ENCODE data around the gene FAM193B.

The FAM193B gene

GRCh38 chr5:177472460-177473442, 81.6 kb downstream of the FAM193B start:
- in situ Hi-C loops (cut with MboI; ENCODE audit: low sequenced_read_pairs) = no loop called here

GRCh38 chr5:177471610-177472356, 82.6 kb downstream of the FAM193B start:
- in situ Hi-C loops (cut with MboI; ENCODE audit: low sequenced_read_pairs) = no loop called here

GRCh38 chr5:177470759-177471536, 83.4 kb downstream of the FAM193B start:
- in situ Hi-C loops (cut with MboI; ENCODE audit: low sequenced_read_pairs) = no loop called here

Measured in HL-60/S4 treated with retinoic acid at 250 ng/mL for 4 days and 3 days (cell line).